Activated T-cell treated with anti-CD3 and anti-CD28 coated beads, Interleukin-2, amount 50 U/mL, for 72 hours (primary cell): Measurements from ENCODE around the gene MICALL2. TPM values are rescaled to one million over a fixed set of nuclear protein-coding genes. Genes with fewer than 3 reads are reported as not detected.

Source experiments
- ATAC-seq, 2 donors: fragments of 150-1000 bp; cut with Tn5 transposase; replicated peaks in 1 of 2; 2 replicates each; pipeline ENCODE4 v1.10.0; 2021; ENCODE audit warnings: moderate library complexity in 2 of 2, mild to moderate bottlenecking in 1 of 2
- DNase-seq, 2 donors: peaks; one replicate each; pipeline ENCODE4 v3.0.0; 2021 to 2022; ENCODE audit warnings: mixed read lengths in 1 of 2
- H3K27ac Mint-ChIP-seq: one replicate; pipeline ENCODE4 v1.8.0; 2022; ENCODE audit warnings: mild to moderate bottlenecking, moderate library complexity, mixed read lengths
- H3K27me3 Mint-ChIP-seq: one replicate; pipeline ENCODE4 v1.8.0; 2022; ENCODE audit warnings: low read depth, mixed read lengths
- H3K36me3 Mint-ChIP-seq, 2 donors: one replicate each; pipeline ENCODE4 v1.8.0; 2022; ENCODE audit warnings: mixed read lengths in 2 of 2, mild to moderate bottlenecking in 1 of 2; ENCODE audit not compliant: insufficient read depth in 2 of 2
- H3K4me1 Mint-ChIP-seq: one replicate; pipeline ENCODE4 v1.8.0; 2022; ENCODE audit warnings: low read depth, mixed read lengths
- H3K4me3 Mint-ChIP-seq, 2 donors: one replicate each; pipeline ENCODE4 v1.8.0; 2022; ENCODE audit warnings: mild to moderate bottlenecking in 2 of 2, mixed read lengths in 2 of 2, moderate library complexity in 2 of 2
- H3K9me3 Mint-ChIP-seq, 2 donors: one replicate each; pipeline ENCODE4 v1.8.0; 2022; ENCODE audit warnings: mixed read lengths in 2 of 2
- total RNA-seq, 2 donors: library from RNA; stranded (reverse); gene quantifications; one replicate each; pipeline ENCODE4 v1.2.3, GENCODE V29; 2022

MICALL2 gene
- total RNA-seq, 2 donors from 2014 or later = 3.5 to 3.7 TPM

DNA sequence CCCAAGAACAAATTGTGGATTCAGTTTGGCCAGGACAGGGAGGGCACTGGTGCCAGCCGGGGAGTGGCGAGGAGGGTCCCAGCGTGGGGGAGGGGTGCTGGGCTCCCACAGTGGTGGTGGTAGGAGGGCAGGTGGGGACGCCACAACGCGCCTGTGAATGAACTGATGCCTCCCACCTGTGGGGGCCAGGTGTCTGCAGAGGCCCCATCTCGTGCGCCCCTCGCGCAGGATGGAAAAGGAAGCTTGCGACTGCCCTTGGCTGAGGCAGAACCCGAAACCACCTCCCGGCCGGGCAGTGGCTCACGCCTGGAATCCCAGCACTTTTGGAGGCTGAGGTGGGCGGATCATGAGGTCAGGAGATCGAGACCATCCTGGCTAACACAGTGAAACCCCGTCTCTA, 72.0 kb downstream of the MICALL2 start:
- Mint-ChIP-seq H3K9me3 (no peaks in the 10 kb centered on the region), H3K4me3 (no peak overlapping the region), H3K4me1 (no peaks in the 10 kb centered on the region), H3K27me3 (peaks cover 10% of the 10 kb centered on the region), H3K27ac (no peak overlapping the region), H3K36me3 (peaks cover 0 to 2% of the 10 kb centered on the region in 2 donors)
- ATAC-seq (no peak), DNase-seq (no peak)

DNA sequence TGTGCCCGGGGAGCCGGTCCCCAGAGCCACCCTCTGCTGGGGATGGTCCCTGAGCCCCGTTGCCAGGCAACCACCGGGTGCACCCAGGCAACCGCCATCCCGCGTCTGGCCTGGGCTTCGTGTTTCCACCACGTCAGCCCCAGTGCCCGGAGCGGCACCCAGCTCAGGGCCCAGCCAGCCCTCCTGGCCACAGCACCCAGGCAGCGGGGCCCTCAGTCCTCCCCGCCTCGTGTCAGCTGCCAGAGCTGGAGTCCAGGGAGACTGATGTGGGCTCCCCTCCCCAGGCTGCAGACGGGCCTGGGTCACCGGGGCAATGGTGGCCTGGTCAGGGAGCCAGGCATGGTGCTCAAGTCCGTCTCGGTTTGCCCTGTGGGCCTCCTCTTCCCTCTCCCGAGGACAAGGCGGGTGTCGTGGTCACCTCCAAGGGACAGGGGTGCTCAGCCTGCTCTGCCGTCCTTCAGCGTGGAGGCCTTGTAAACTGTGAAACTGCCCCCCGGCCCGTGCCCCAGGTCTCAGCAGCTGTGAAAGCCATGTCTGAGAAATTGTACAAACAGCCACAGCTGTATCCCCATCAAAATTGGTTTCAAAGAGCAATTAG, 72.5 kb downstream of the MICALL2 start:
- peaks cover 0 to 2% of the 10 kb centered on the region in 2 donors for H3K36me3 Mint-ChIP-seq
- no peak for ATAC-seq
- no peaks in the 10 kb centered on the region for H3K9me3 Mint-ChIP-seq

DNA sequence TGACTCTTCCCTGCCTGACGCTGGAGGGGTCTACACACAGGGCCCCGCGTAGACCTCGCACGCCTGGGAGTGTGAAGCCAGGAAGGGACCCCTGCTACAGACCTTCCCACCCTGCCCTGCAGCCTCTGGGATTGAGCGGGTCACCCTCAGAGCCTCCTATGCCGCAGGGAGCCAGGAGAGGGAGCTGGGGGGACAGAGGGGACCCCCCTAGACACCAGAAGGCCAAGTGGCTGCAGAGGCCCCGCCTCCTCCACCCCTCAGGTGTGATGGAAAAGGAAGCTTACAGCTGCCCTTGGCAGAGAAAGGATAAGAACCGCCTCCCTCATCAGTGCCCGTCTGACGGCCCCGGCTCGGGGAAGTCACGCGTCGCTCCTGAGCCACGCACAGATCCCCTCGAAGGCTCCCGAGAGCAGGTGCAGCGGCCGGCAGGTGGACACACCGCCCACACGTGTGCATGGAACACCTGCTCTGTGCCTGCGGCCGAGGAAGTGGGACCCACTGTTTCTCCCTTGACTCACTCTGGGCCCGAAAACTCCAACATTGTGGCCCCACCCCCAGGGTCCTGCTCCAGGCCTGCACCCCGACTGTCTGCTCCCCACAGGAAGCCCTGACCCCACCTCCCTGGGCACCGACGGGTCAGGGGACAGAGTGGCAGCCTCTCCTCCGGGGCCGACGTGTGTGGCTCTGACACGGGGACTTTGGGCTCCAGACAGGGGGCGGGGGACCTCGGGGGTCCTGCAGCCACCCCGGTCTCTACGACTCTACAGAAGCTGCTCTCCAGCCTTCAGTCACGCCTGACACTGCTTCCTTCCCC, 73.3 kb downstream of the MICALL2 start:
- Mint-ChIP-seq H3K27ac (no peak overlapping the region), H3K9me3 (no peaks in the 10 kb centered on the region), H3K27me3 (peaks cover 10% of the 10 kb centered on the region), H3K36me3 (no peaks in the 10 kb centered on the region), H3K4me1 (no peaks in the 10 kb centered on the region), H3K4me3 (no peak overlapping the region)
- no peak for DNase-seq
- no peak for ATAC-seq

More for the DNA sequence above, 72.5 kb downstream of the MICALL2 start:
- Mint-ChIP-seq H3K4me1 (no peaks in the 10 kb centered on the region), H3K27me3 (peaks cover 10% of the 10 kb centered on the region), H3K4me3 (no peak overlapping the region), H3K27ac (no peak overlapping the region)
- no peak for DNase-seq

DNA sequence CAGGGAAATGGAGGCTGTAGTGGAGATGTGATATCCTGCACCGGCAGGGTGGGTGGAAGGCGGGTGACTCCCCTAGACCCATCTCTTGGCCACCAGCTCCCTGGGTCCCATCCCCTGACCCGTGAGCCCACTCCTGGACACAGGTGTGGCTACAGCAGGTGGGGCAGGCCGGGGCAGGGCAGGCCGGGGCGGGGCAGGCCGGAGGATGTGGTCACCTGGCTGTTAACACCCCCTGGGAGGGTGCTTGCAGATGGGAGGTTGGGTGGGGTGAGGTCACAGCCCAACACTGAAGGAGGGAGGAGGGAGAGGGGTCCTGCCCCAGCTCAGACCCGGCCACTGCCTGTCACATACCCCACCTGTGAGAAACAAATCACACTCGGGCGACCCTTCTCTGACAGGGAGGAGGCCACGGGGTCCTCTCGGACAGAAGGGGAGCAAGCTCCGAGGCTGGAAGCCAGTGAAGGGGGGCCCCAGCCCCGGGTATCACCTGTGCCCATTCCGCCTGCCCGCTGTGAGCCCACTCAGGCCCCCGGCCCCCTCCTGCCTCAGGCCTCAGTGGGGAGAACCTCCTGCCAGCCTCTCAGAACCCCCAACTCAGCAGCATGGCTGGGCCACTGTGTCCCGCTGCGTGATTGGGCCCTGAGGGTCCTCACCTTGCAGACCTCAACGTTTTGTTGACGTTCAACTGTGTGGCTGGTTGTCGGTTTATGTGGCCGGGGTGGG, 74.0 kb downstream of the MICALL2 start:
- Mint-ChIP-seq H3K4me3 (no peak overlapping the region), H3K27ac (no peak overlapping the region), H3K36me3 (no peaks in the 10 kb centered on the region), H3K4me1 (no peaks in the 10 kb centered on the region), H3K9me3 (no peaks in the 10 kb centered on the region), H3K27me3 (peaks cover 10% of the 10 kb centered on the region)
- ATAC-seq = no peak
- no peak for DNase-seq

Other genes with a start within 250 kb of the MICALL2 start
- gene UNCX, start 226.6 kb downstream of the MICALL2 start, total RNA-seq = not detected
- gene INTS1, start 44.9 kb upstream of the MICALL2 start, total RNA-seq = 10 to 100 TPM; 57.0 to 63.9 TPM
- gene MAFK, start 71.2 kb upstream of the MICALL2 start, total RNA-seq = 10 to 100 TPM; 27.0 to 30.7 TPM
- under 1 TPM in 1 of 2 donors, not detected in 1; 0.10 TPM for gene TMEM184A, start 96.7 kb upstream of the MICALL2 start, total RNA-seq
- gene PSMG3, start 110.6 kb upstream of the MICALL2 start, total RNA-seq = 10 to 100 TPM; 49.7 to 53.6 TPM
- not detected for gene ELFN1, start 210.8 kb upstream of the MICALL2 start, total RNA-seq